ENCODE measurements around the gene CCDC184. TPM values are rescaled to one million over a fixed set of nuclear protein-coding genes. Genes with fewer than 3 reads are reported as not detected.
A peak's percentile ranks its signal among the peaks of the same experiment; 100 is the strongest.

CCDC184 gene
- total RNA-seq, 6 donors from 2014 or later = 0.17 to 1.3 (median 0.93) TPM

GRCh38 chr12:48198985-48199384, 15.5 kb downstream of the CCDC184 start:
- H3K4me1 ChIP-seq = peaks cover 28 to 41% (median 30%) of the 10 kb centered on the region in 4 donors
- no peaks in the 10 kb centered on the region for H3K9me3 ChIP-seq
- peak overlapping the region; percentile 58 to 75 (median 68) for H3K4me3 ChIP-seq
- DNase-seq (no peak), ATAC-seq (ENCODE audit: low FRiP score in 2 of 2) (no peak)
- H3K27ac ChIP-seq = peak overlapping the region; percentile 96 to 100 (median 97)
- H3K36me3 ChIP-seq = no peaks in the 10 kb centered on the region
- TF ChIP-seq EP300 (IDR thresholded peaks at IDR 0.05) (no peak), POLR2A (IDR thresholded peaks at IDR 0.05) (no peak), POLR2AphosphoS5 (IDR thresholded peaks at IDR 0.05) (no peak)
- TF ChIP-seq, protein P1, sequence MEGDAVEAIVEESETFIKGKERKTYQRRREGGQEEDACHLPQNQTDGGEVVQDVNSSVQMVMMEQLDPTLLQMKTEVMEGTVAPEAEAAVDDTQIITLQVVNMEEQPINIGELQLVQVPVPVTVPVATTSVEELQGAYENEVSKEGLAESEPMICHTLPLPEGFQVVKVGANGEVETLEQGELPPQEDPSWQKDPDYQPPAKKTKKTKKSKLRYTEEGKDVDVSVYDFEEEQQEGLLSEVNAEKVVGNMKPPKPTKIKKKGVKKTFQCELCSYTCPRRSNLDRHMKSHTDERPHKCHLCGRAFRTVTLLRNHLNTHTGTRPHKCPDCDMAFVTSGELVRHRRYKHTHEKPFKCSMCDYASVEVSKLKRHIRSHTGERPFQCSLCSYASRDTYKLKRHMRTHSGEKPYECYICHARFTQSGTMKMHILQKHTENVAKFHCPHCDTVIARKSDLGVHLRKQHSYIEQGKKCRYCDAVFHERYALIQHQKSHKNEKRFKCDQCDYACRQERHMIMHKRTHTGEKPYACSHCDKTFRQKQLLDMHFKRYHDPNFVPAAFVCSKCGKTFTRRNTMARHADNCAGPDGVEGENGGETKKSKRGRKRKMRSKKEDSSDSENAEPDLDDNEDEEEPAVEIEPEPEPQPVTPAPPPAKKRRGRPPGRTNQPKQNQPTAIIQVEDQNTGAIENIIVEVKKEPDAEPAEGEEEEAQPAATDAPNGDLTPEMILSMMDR (IDR thresholded peaks at IDR 0.05) = no peak
- H3K27me3 ChIP-seq = no peaks in the 10 kb centered on the region
- WGBS, 2 donors = 58% methylated on average over 10 of the region's 10 CpGs

GRCh38 chr12:48199774-48200221, 16.4 kb downstream of the CCDC184 start:
- 22 to 58% methylated on average over 3 of the region's 3 CpGs for WGBS, 2 donors
- peak overlapping the region in 2 of 4 donors; percentile 58 to 75 for H3K4me3 ChIP-seq
- H3K36me3 ChIP-seq = peaks cover 0 to 3% (median 1%) of the 10 kb centered on the region in 4 donors
- ATAC-seq (ENCODE audit: low FRiP score in 2 of 2) = no peak
- H3K9me3 ChIP-seq = no peaks in the 10 kb centered on the region
- H3K27ac ChIP-seq = peak overlapping the region; percentile 96 to 100 (median 97)
- peak in 1 of 2 donors; percentile 55 for DNase-seq
- H3K27me3 ChIP-seq = no peaks in the 10 kb centered on the region
- TF ChIP-seq POLR2AphosphoS5 (IDR thresholded peaks at IDR 0.05) (peak in 1 of 2 donors; percentile 6), EP300 (IDR thresholded peaks at IDR 0.05) (peak in 1 of 4 donors; percentile 54), POLR2A (IDR thresholded peaks at IDR 0.05) (peak in 1 of 4 donors; percentile 30)
- TF ChIP-seq, protein P1 (IDR thresholded peaks at IDR 0.05) = no peak
- H3K4me1 ChIP-seq = peaks cover 25 to 37% (median 27%) of the 10 kb centered on the region in 4 donors

DNA sequence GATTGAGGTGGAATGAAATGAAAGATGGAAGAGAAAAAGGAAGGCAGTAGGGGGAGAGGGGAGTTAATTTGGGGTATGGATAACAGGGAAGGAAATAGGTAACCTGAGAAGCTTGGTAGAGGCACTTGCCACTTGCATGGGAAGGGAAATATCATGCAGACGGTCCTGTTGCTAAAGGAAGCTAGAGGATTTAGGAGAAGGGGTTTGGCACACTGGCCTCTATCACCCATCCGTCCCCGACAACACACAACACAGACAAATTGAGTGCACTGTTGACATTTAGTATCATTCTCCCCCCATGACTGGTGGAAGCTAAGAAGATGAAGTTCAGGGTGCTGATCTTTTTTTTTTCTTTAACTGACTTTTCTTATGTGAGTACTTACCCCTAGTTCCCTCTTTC, 17.6 kb downstream of the CCDC184 start:
- TF ChIP-seq EP300 (IDR thresholded peaks at IDR 0.05) (no peak), POLR2AphosphoS5 (IDR thresholded peaks at IDR 0.05) (no peak), POLR2A (IDR thresholded peaks at IDR 0.05) (no peak)
- TF ChIP-seq, protein P1 (IDR thresholded peaks at IDR 0.05) = no peak
- 70 to 74% methylated on average over 3 of the region's 3 CpGs for WGBS, 2 donors
- Histone ChIP-seq H3K4me3 (no peak overlapping the region), H3K27ac (peak overlapping the region; percentile 96 to 100 (median 97)), H3K36me3 (peaks cover 0 to 5% (median 1%) of the 10 kb centered on the region in 4 donors), H3K27me3 (no peaks in the 10 kb centered on the region), H3K4me1 (peaks cover 25 to 37% (median 27%) of the 10 kb centered on the region in 4 donors), H3K9me3 (no peaks in the 10 kb centered on the region)
- ATAC-seq (ENCODE audit: low FRiP score in 2 of 2) (no peak), DNase-seq (no peak)

DNA sequence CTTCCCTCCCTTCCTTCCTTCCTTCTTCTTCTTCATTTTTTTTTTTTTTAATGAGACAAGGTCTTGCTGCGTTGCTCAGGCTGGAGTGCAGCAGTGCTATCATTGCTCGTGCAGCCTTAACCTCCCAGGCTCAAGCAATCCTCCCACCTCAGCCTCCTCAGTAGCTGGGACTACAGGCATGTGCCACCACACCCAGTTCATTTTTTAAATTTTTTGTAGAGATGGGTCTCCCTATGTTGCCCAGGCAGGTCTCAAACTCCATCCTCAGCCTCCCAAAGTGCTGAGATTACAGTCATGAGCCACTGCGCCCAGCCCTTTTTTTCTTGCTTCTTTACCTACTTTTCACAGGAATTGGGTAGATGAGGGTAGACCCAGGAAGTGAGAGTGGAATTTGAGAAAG, 18.1 kb downstream of the CCDC184 start:
- TF ChIP-seq POLR2AphosphoS5 (IDR thresholded peaks at IDR 0.05) (no peak), EP300 (IDR thresholded peaks at IDR 0.05) (no peak), POLR2A (IDR thresholded peaks at IDR 0.05) (no peak)
- TF ChIP-seq, protein P1 (IDR thresholded peaks at IDR 0.05) = no peak
- Histone ChIP-seq H3K4me1 (peaks cover 25 to 37% (median 27%) of the 10 kb centered on the region in 4 donors), H3K4me3 (no peak overlapping the region), H3K27me3 (no peaks in the 10 kb centered on the region), H3K27ac (peak overlapping the region in 2 of 4 donors; percentile 96 to 98), H3K9me3 (peaks cover 0 to 3% (median 2%) of the 10 kb centered on the region in 4 donors), H3K36me3 (peaks cover 0 to 5% (median 1%) of the 10 kb centered on the region in 4 donors)
- 82 to 91% methylated on average over 3 of the region's 3 CpGs for WGBS, 2 donors
- DNase-seq (no peak), ATAC-seq (ENCODE audit: low FRiP score in 2 of 2) (no peak)

DNA sequence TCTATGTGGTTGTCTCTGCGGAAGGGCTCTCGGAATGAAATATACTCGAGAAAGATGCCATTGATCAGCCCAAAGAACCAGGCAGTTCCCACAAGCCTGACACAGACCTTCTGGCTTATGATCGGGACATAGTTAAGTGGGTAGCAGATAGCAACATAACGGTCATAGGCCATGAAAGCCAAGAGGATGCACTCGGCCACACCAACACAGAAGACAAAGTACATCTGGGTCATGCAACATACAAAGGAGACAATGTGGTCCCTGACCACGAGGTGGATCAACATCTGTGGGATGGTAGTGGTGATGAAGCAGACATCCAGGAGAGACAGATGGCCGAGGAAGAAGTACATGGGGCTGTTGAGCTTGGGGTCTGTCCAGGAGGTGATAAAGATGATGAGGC, 19.3 kb downstream of the CCDC184 start:
- TF ChIP-seq, protein P1 (IDR thresholded peaks at IDR 0.05) = no peak
- no peak for TF ChIP-seq EP300 (IDR thresholded peaks at IDR 0.05)
- no peak for TF ChIP-seq POLR2A (IDR thresholded peaks at IDR 0.05)
- TF ChIP-seq POLR2AphosphoS5 (IDR thresholded peaks at IDR 0.05) = no peak
- Histone ChIP-seq H3K27ac (no peak overlapping the region), H3K4me3 (no peak overlapping the region), H3K4me1 (peaks cover 19 to 32% (median 24%) of the 10 kb centered on the region in 4 donors), H3K27me3 (no peaks in the 10 kb centered on the region), H3K36me3 (peaks cover 0 to 5% (median 1%) of the 10 kb centered on the region in 4 donors), H3K9me3 (peaks cover 7 to 12% (median 9%) of the 10 kb centered on the region in 4 donors)
- ATAC-seq (ENCODE audit: low FRiP score in 2 of 2) (no peak), DNase-seq (no peak)
- WGBS, 2 donors = 87 to 91% methylated on average over 8 of the region's 8 CpGs

All from upper lobe of left lung (tissue), 6 donors.